B cell (primary cell): Measurements from ENCODE around the gene TBX1.

Experiments
- EZH2 ChIP-seq: IDR thresholded peaks from 2 replicates; pipeline ENCODE4 v1.6.1; 2012; ENCODE audit warnings: borderline replicate concordance, low read depth, mild to moderate bottlenecking, moderate library complexity, low read length; ENCODE audit not compliant: insufficient read depth, poor library complexity, severe bottlenecking
- TF ChIP-seq, protein P1 (sequence below): fragments of 200-600 bp; IDR thresholded peaks from one replicate; pipeline ENCODE4 v1.8.0; 2022; ENCODE audit warnings: antibody characterized with exemption, mild to moderate bottlenecking

DNA sequence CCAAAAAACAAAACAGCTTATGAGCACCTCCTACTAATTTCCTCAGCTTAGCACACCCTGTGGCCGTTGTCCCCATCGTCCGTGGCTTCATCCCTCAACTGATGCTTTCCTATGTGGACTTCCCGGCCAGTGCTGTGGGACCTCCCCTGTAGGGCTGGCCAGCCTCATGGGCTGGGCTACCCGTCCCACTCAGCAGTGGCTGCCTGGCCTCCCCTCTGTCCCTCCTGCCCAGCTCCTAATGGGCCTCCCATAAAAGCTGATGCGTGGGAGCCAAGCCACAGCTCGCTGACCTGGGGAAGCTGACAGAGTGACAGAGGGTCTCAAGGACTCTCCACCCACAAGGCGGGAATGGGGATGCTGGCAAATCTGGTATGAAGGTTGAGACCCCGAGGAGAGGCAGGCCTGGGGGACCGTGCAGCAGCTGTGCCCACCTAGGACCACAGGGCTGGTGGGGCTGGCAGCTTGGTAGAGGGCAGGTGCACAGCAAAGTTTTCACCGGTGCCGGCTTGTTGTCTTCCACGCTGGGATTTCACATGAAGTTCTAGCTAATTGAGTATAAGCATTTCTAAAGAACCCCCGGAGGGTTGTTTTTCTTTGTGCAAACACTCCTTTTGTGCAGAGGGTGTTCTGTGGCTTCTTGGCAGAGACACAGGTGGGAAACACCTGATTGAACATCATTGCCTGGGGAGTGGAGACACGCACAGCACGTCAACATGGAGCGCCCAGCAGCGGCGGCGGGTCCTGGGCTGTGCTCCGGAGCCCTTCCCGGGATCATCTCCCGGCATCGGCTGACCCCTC, 23.2 kb downstream of the TBX1 start:
- TF ChIP-seq, protein P1, sequence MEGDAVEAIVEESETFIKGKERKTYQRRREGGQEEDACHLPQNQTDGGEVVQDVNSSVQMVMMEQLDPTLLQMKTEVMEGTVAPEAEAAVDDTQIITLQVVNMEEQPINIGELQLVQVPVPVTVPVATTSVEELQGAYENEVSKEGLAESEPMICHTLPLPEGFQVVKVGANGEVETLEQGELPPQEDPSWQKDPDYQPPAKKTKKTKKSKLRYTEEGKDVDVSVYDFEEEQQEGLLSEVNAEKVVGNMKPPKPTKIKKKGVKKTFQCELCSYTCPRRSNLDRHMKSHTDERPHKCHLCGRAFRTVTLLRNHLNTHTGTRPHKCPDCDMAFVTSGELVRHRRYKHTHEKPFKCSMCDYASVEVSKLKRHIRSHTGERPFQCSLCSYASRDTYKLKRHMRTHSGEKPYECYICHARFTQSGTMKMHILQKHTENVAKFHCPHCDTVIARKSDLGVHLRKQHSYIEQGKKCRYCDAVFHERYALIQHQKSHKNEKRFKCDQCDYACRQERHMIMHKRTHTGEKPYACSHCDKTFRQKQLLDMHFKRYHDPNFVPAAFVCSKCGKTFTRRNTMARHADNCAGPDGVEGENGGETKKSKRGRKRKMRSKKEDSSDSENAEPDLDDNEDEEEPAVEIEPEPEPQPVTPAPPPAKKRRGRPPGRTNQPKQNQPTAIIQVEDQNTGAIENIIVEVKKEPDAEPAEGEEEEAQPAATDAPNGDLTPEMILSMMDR: no peak
- TF ChIP-seq EZH2: no peak
